ENCODE results near the gene TMEM147. TPM values are rescaled to one million over a fixed set of nuclear protein-coding genes. Genes with fewer than 3 reads are reported as not detected.

The TMEM147 gene
- total and polyA plus RNA-seq, 2 donors = 57.0 to 141 TPM

Other genes starting within 250 kb of the TMEM147 start
- 8.8 TPM for gene CD22, start 216.4 kb upstream of the TMEM147 start, total RNA-seq
- 1.6 TPM for gene CD22, start 216.4 kb upstream of the TMEM147 start, polyA plus RNA-seq
- gene FFAR1, start 197.7 kb upstream of the TMEM147 start, total RNA-seq = not detected
- not detected for gene FFAR1, start 197.7 kb upstream of the TMEM147 start, polyA plus RNA-seq
- 0.16 TPM for gene FFAR3, start 187.2 kb upstream of the TMEM147 start, total RNA-seq
- 0.68 TPM for gene FFAR3, start 187.2 kb upstream of the TMEM147 start, polyA plus RNA-seq
- gene GPR42, start 174.6 kb upstream of the TMEM147 start, total RNA-seq = not detected
- 0.14 TPM for gene GPR42, start 174.6 kb upstream of the TMEM147 start, polyA plus RNA-seq
- 0.69 TPM for gene FFAR2, start 97.4 kb upstream of the TMEM147 start, total RNA-seq
- gene FFAR2, start 97.4 kb upstream of the TMEM147 start, polyA plus RNA-seq = 0.05 TPM
- gene KRTDAP, start 55.2 kb upstream of the TMEM147 start, total RNA-seq = not detected
- not detected for gene KRTDAP, start 55.2 kb upstream of the TMEM147 start, polyA plus RNA-seq
- gene DMKN, start 32.0 kb upstream of the TMEM147 start, total RNA-seq = 10.7 TPM
- gene DMKN, start 32.0 kb upstream of the TMEM147 start, polyA plus RNA-seq = 17.5 TPM
- gene SBSN, start 17.3 kb upstream of the TMEM147 start, total RNA-seq = not detected
- 0.15 TPM for gene SBSN, start 17.3 kb upstream of the TMEM147 start, polyA plus RNA-seq
- gene GAPDHS, start 12.2 kb upstream of the TMEM147 start, total RNA-seq = not detected
- not detected for gene GAPDHS, start 12.2 kb upstream of the TMEM147 start, polyA plus RNA-seq
- not detected for gene ATP4A, start 18.0 kb downstream of the TMEM147 start, total RNA-seq
- not detected for gene ATP4A, start 18.0 kb downstream of the TMEM147 start, polyA plus RNA-seq
- not detected for gene PMIS2, start 40.5 kb downstream of the TMEM147 start, total RNA-seq
- not detected for gene PMIS2, start 40.5 kb downstream of the TMEM147 start, polyA plus RNA-seq
- gene HAUS5, start 67.1 kb downstream of the TMEM147 start, total RNA-seq = 6.3 TPM
- 8.8 TPM for gene HAUS5, start 67.1 kb downstream of the TMEM147 start, polyA plus RNA-seq
- 14.8 TPM for gene RBM42, start 83.4 kb downstream of the TMEM147 start, total RNA-seq
- 89.5 TPM for gene RBM42, start 83.4 kb downstream of the TMEM147 start, polyA plus RNA-seq
- 0.32 TPM for gene ETV2, start 96.1 kb downstream of the TMEM147 start, total RNA-seq
- 1.7 TPM for gene ETV2, start 96.1 kb downstream of the TMEM147 start, polyA plus RNA-seq
- gene COX6B1, start 102.7 kb downstream of the TMEM147 start, total RNA-seq = 192 TPM
- 592 TPM for gene COX6B1, start 102.7 kb downstream of the TMEM147 start, polyA plus RNA-seq
- gene UPK1A, start 120.9 kb downstream of the TMEM147 start, total RNA-seq = 89.8 TPM
- gene UPK1A, start 120.9 kb downstream of the TMEM147 start, polyA plus RNA-seq = 81.8 TPM
- gene ZBTB32, start 158.9 kb downstream of the TMEM147 start, total RNA-seq = not detected
- 0.09 TPM for gene ZBTB32, start 158.9 kb downstream of the TMEM147 start, polyA plus RNA-seq
- 7.1 TPM for gene KMT2B, start 172.4 kb downstream of the TMEM147 start, total RNA-seq
- 25.9 TPM for gene KMT2B, start 172.4 kb downstream of the TMEM147 start, polyA plus RNA-seq
- gene IGFLR1, start 196.8 kb downstream of the TMEM147 start, total RNA-seq = 0.53 TPM
- gene IGFLR1, start 196.8 kb downstream of the TMEM147 start, polyA plus RNA-seq = 21.2 TPM
- 9.6 TPM for gene U2AF1L4, start 199.8 kb downstream of the TMEM147 start, total RNA-seq
- 25.3 TPM for gene U2AF1L4, start 199.8 kb downstream of the TMEM147 start, polyA plus RNA-seq
- gene PSENEN, start 200.0 kb downstream of the TMEM147 start, total RNA-seq = 13.7 TPM
- gene PSENEN, start 200.0 kb downstream of the TMEM147 start, polyA plus RNA-seq = 49.2 TPM
- gene LIN37, start 202.9 kb downstream of the TMEM147 start, total RNA-seq = 5.4 TPM
- gene LIN37, start 202.9 kb downstream of the TMEM147 start, polyA plus RNA-seq = 18.8 TPM
- 25.4 TPM for gene HSPB6, start 211.4 kb downstream of the TMEM147 start, total RNA-seq
- 657 TPM for gene HSPB6, start 211.4 kb downstream of the TMEM147 start, polyA plus RNA-seq
- 6.8 TPM for gene PROSER3, start 212.6 kb downstream of the TMEM147 start, total RNA-seq
- 12.2 TPM for gene PROSER3, start 212.6 kb downstream of the TMEM147 start, polyA plus RNA-seq
- 17.4 TPM for gene ARHGAP33, start 229.9 kb downstream of the TMEM147 start, total RNA-seq
- gene ARHGAP33, start 229.9 kb downstream of the TMEM147 start, polyA plus RNA-seq = 10.2 TPM